ENCODE results near the gene NOL11. TPM values are rescaled to one million over a fixed set of nuclear protein-coding genes. Genes with fewer than 3 reads are reported as not detected.

The NOL11 gene
- total RNA-seq, 1 donor = 29.0 TPM

- Histone ChIP-seq H3K9me3 (ENCODE audit: low read depth, low read length) (no peaks in the 10 kb centered on the region), H3K4me2 (ENCODE audit: insufficient read depth, low read length) (no peak overlapping the region), H3K4me3 (ENCODE audit: insufficient read depth, low read length) (no peak overlapping the region), H3K4me1 (ENCODE audit: insufficient read depth, low read length) (no peaks in the 10 kb centered on the region), H2AFZ (ENCODE audit: low read length) (no peak overlapping the region), H3K36me3 (ENCODE audit: insufficient read depth, low read length) (no peaks in the 10 kb centered on the region), H4K20me1 (ENCODE audit: insufficient read depth, low read length) (no peaks in the 10 kb centered on the region), H3K79me2 (ENCODE audit: insufficient read depth, low read length) (no peaks in the 10 kb centered on the region), H3K27me3 (ENCODE audit: insufficient read depth, low read length) (no peaks in the 10 kb centered on the region), H3K27ac (ENCODE audit: low read depth, low read length) (no peak overlapping the region)
- TF ChIP-seq, protein P1, sequence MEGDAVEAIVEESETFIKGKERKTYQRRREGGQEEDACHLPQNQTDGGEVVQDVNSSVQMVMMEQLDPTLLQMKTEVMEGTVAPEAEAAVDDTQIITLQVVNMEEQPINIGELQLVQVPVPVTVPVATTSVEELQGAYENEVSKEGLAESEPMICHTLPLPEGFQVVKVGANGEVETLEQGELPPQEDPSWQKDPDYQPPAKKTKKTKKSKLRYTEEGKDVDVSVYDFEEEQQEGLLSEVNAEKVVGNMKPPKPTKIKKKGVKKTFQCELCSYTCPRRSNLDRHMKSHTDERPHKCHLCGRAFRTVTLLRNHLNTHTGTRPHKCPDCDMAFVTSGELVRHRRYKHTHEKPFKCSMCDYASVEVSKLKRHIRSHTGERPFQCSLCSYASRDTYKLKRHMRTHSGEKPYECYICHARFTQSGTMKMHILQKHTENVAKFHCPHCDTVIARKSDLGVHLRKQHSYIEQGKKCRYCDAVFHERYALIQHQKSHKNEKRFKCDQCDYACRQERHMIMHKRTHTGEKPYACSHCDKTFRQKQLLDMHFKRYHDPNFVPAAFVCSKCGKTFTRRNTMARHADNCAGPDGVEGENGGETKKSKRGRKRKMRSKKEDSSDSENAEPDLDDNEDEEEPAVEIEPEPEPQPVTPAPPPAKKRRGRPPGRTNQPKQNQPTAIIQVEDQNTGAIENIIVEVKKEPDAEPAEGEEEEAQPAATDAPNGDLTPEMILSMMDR (IDR thresholded peaks at IDR 0.05; ENCODE audit: extremely low read depth, low read depth, low read length) = no peak
- no peak for DNase-seq (ENCODE audit: insufficient read length, low spot score, missing footprints)
Measured at GRCh38 chr17:67680445-67681224, 37.1 kb upstream of the NOL11 start.

DNA sequence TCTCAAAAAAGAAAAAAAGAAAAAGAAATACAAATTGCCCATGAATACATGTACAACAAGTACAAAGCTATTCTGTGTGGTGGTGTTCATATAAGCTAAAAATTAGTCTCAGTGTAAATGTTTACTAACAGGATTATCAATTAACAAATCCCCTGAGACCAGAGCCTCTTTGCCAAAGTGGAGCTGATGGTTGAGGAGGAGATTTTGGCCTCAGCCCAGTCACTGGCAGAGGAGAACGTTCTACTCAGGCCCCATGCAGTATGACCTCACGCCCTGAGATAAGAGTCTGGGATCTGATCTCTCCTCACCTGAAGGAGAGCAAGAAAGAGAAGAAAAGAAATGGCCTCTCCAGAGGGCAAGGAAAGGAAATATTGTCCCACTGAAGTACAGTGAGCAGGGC, 35.5 kb upstream of the NOL11 start:
- no peaks in the 10 kb centered on the region for H3K79me2 ChIP-seq (ENCODE audit: insufficient read depth, low read length)
- no peak for DNase-seq (ENCODE audit: insufficient read length, low spot score, missing footprints)
- no peak overlapping the region for H2AFZ ChIP-seq (ENCODE audit: low read length)
- H3K36me3 ChIP-seq (ENCODE audit: insufficient read depth, low read length) = no peaks in the 10 kb centered on the region
- H3K4me2 ChIP-seq (ENCODE audit: insufficient read depth, low read length) = no peak overlapping the region
- H3K27me3 ChIP-seq (ENCODE audit: insufficient read depth, low read length) = no peaks in the 10 kb centered on the region
- no peaks in the 10 kb centered on the region for H3K9me3 ChIP-seq (ENCODE audit: low read depth, low read length)
- no peaks in the 10 kb centered on the region for H3K4me1 ChIP-seq (ENCODE audit: insufficient read depth, low read length)
- TF ChIP-seq, protein P1 (IDR thresholded peaks at IDR 0.05; ENCODE audit: extremely low read depth, low read depth, low read length) = no peak
- H4K20me1 ChIP-seq (ENCODE audit: insufficient read depth, low read length) = no peaks in the 10 kb centered on the region
- no peak overlapping the region for H3K4me3 ChIP-seq (ENCODE audit: insufficient read depth, low read length)
- no peak overlapping the region for H3K27ac ChIP-seq (ENCODE audit: low read depth, low read length)

DNA sequence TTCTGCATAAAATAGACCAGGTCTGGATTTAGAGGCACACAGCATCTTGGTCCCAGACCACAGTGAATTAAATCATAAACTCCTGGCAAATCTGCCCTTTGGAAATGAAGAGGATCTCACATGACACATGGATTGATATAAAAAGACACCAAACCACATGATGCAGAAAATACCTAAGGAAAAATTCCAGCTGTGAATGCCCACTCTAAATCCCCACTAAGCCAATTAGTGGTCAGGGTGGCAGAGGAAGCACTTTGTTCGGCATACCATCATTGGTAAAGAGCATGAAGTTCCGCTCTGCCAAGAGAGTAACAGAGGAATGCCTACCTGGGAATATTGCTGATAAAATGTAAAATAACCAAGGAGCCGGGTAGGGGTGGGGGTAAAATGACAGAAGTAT, 32.4 kb upstream of the NOL11 start:
- Histone ChIP-seq H3K4me2 (ENCODE audit: insufficient read depth, low read length) (no peak overlapping the region), H4K20me1 (ENCODE audit: insufficient read depth, low read length) (no peaks in the 10 kb centered on the region), H3K4me3 (ENCODE audit: insufficient read depth, low read length) (no peak overlapping the region), H3K36me3 (ENCODE audit: insufficient read depth, low read length) (no peaks in the 10 kb centered on the region), H2AFZ (ENCODE audit: low read length) (no peak overlapping the region), H3K27ac (ENCODE audit: low read depth, low read length) (no peak overlapping the region), H3K27me3 (ENCODE audit: insufficient read depth, low read length) (no peaks in the 10 kb centered on the region), H3K79me2 (ENCODE audit: insufficient read depth, low read length) (no peaks in the 10 kb centered on the region), H3K4me1 (ENCODE audit: insufficient read depth, low read length) (no peaks in the 10 kb centered on the region), H3K9me3 (ENCODE audit: low read depth, low read length) (no peaks in the 10 kb centered on the region)
- no peak for DNase-seq (ENCODE audit: insufficient read length, low spot score, missing footprints)
- TF ChIP-seq, protein P1 (IDR thresholded peaks at IDR 0.05; ENCODE audit: extremely low read depth, low read depth, low read length) = no peak

GRCh38 chr17:67686241-67686640, 31.5 kb upstream of the NOL11 start:
- Histone ChIP-seq H2AFZ (ENCODE audit: low read length) (no peak overlapping the region), H4K20me1 (ENCODE audit: insufficient read depth, low read length) (no peaks in the 10 kb centered on the region), H3K9me3 (ENCODE audit: low read depth, low read length) (no peaks in the 10 kb centered on the region), H3K4me3 (ENCODE audit: insufficient read depth, low read length) (no peak overlapping the region), H3K27me3 (ENCODE audit: insufficient read depth, low read length) (no peaks in the 10 kb centered on the region), H3K4me1 (ENCODE audit: insufficient read depth, low read length) (no peaks in the 10 kb centered on the region), H3K36me3 (ENCODE audit: insufficient read depth, low read length) (no peaks in the 10 kb centered on the region), H3K79me2 (ENCODE audit: insufficient read depth, low read length) (no peaks in the 10 kb centered on the region), H3K4me2 (ENCODE audit: insufficient read depth, low read length) (no peak overlapping the region), H3K27ac (ENCODE audit: low read depth, low read length) (no peak overlapping the region)
- DNase-seq (ENCODE audit: insufficient read length, low spot score, missing footprints) = no peak
- TF ChIP-seq, protein P1 (IDR thresholded peaks at IDR 0.05; ENCODE audit: extremely low read depth, low read depth, low read length) = no peak

Data from osteoblast (primary cell).